ENCODE results near the gene TRPV3.

DNA sequence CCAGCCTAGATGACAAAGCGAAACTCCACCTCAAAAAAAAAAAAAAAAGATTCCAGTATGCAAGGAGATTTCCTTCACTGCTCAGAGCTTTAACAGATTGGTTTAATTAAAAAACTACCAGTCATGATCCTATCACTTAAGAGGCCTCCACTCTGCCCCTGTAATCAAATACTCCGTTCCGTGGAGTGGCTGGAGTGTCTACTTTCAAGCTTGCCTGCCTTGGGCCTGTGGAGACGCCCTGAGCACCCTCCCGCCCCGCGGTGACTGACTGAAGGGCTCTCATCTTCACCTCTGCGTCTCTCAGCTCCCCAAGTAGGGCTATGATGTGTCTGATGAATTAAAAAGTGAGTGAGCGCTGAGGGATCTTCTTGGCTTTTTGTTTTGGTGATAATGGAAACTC is 25.3 kb upstream of the TRPV3 start:
- TF ChIP-seq, protein P1, sequence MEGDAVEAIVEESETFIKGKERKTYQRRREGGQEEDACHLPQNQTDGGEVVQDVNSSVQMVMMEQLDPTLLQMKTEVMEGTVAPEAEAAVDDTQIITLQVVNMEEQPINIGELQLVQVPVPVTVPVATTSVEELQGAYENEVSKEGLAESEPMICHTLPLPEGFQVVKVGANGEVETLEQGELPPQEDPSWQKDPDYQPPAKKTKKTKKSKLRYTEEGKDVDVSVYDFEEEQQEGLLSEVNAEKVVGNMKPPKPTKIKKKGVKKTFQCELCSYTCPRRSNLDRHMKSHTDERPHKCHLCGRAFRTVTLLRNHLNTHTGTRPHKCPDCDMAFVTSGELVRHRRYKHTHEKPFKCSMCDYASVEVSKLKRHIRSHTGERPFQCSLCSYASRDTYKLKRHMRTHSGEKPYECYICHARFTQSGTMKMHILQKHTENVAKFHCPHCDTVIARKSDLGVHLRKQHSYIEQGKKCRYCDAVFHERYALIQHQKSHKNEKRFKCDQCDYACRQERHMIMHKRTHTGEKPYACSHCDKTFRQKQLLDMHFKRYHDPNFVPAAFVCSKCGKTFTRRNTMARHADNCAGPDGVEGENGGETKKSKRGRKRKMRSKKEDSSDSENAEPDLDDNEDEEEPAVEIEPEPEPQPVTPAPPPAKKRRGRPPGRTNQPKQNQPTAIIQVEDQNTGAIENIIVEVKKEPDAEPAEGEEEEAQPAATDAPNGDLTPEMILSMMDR (IDR thresholded peaks at IDR 0.05; ENCODE audit: borderline replicate concordance, extremely low read depth, low read length, poor library complexity, severe bottlenecking) = no peak
- no peak for TF ChIP-seq EZH2 (IDR thresholded peaks at IDR 0.05; ENCODE audit: borderline replicate concordance, low read depth, low read length, severe bottlenecking)

Data from DND-41 (cell line).